ENCODE data around the gene AMOTL1. TPM values are rescaled to one million over a fixed set of nuclear protein-coding genes. Genes with fewer than 3 reads are reported as not detected.

The AMOTL1 gene
- total RNA-seq, 2 donors from 2014 or later: 45.0 to 60.0 TPM

DNA sequence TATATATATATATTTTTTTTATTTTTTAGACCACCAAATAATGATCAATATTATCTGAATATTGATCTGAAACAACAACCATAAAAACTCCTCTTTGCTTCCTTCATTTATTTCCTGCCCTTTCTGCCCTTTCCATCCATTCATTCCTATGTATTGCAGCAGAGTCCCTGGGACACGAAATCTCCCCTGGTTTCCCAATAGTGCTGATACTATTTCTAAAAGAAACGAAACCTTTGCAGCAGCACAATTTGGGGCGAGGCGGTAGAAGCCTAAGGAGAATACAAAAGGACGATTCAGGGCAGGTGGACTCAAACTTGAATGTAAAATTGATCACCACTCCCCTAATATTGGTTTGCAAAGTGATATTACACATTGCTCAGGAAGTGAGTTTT lies 16.9 kb upstream of the AMOTL1 start:
- no peaks in the 10 kb centered on the region for H3K9me3 ChIP-seq (ENCODE audit: control insufficient read depth, low read length)
- Mint-ChIP-seq H3K4me3 (no peak overlapping the region), H3K36me3 (ENCODE audit: low read depth) (no peaks in the 10 kb centered on the region), H3K27me3 (ENCODE audit: insufficient read depth) (peaks cover 2% of the 10 kb centered on the region), H3K4me1 (peaks cover 58% of the 10 kb centered on the region), H3K9me3 (no peaks in the 10 kb centered on the region), H3K27ac (no peak overlapping the region)
- no peak overlapping the region for H3K27ac ChIP-seq (ENCODE audit: low read depth, low read length)
- H3K9ac ChIP-seq (ENCODE audit: extremely low read depth, low read length, poor library complexity, severe bottlenecking): no peak overlapping the region
- H3K4me3 ChIP-seq (ENCODE audit: low read length): no peak overlapping the region
- TF ChIP-seq, protein P1, sequence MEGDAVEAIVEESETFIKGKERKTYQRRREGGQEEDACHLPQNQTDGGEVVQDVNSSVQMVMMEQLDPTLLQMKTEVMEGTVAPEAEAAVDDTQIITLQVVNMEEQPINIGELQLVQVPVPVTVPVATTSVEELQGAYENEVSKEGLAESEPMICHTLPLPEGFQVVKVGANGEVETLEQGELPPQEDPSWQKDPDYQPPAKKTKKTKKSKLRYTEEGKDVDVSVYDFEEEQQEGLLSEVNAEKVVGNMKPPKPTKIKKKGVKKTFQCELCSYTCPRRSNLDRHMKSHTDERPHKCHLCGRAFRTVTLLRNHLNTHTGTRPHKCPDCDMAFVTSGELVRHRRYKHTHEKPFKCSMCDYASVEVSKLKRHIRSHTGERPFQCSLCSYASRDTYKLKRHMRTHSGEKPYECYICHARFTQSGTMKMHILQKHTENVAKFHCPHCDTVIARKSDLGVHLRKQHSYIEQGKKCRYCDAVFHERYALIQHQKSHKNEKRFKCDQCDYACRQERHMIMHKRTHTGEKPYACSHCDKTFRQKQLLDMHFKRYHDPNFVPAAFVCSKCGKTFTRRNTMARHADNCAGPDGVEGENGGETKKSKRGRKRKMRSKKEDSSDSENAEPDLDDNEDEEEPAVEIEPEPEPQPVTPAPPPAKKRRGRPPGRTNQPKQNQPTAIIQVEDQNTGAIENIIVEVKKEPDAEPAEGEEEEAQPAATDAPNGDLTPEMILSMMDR (conservative IDR thresholded peaks at IDR 0.05): no peak
- no peaks in the 10 kb centered on the region for H3K27me3 ChIP-seq (ENCODE audit: control insufficient read depth, insufficient read depth, low read length, poor library complexity, severe bottlenecking)
- WGBS, 2 experiments (ENCODE audit: insufficient coverage in 1 of 2, insufficient read length in 1 of 2): 93 to 98% methylated on average over 5 of the region's 5 CpGs
- no peaks in the 10 kb centered on the region for H3K36me3 ChIP-seq (ENCODE audit: control insufficient read depth, insufficient read depth, low read length)
- H3K4me1 ChIP-seq (ENCODE audit: control insufficient read depth, insufficient read depth, low read length): peaks cover 39% of the 10 kb centered on the region
- no peak for DNase-seq

DNA sequence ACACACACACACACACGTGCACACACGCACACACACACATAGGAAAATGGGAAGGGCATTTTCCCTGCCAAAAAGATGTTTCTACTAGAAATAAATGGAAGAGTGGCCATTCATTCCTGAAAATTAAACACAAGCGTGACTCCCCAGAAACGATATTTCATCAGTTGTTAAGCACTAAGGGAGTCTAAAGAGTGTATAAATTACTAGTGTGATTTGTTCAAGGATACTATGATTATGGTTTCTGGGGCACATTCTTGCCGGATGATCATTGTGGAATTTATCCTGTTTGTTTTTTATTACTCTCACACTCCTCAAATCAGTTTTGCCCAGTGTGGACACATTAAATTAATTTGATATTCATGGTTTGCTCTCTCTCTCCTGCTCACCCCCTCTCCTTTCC lies 16.4 kb upstream of the AMOTL1 start:
- no peak for DNase-seq
- 89 to 95% methylated on average over 3 to 5 of the region's 5 CpGs for WGBS, 2 experiments (ENCODE audit: insufficient coverage in 1 of 2, insufficient read length in 1 of 2)
- Mint-ChIP-seq H3K36me3 (ENCODE audit: low read depth) (no peaks in the 10 kb centered on the region), H3K9me3 (no peaks in the 10 kb centered on the region), H3K27me3 (ENCODE audit: insufficient read depth) (peaks cover 2% of the 10 kb centered on the region), H3K4me3 (no peak overlapping the region), H3K4me1 (peaks cover 52% of the 10 kb centered on the region), H3K27ac (no peak overlapping the region)
- H3K4me1 ChIP-seq (ENCODE audit: control insufficient read depth, insufficient read depth, low read length): peaks cover 39% of the 10 kb centered on the region
- H3K36me3 ChIP-seq (ENCODE audit: control insufficient read depth, insufficient read depth, low read length): no peaks in the 10 kb centered on the region
- no peak overlapping the region for H3K27ac ChIP-seq (ENCODE audit: low read depth, low read length)
- H3K9me3 ChIP-seq (ENCODE audit: control insufficient read depth, low read length): no peaks in the 10 kb centered on the region
- H3K9ac ChIP-seq (ENCODE audit: extremely low read depth, low read length, poor library complexity, severe bottlenecking): no peak overlapping the region
- TF ChIP-seq, protein P1 (conservative IDR thresholded peaks at IDR 0.05): no peak
- no peaks in the 10 kb centered on the region for H3K27me3 ChIP-seq (ENCODE audit: control insufficient read depth, insufficient read depth, low read length, poor library complexity, severe bottlenecking)
- no peak overlapping the region for H3K4me3 ChIP-seq (ENCODE audit: low read length)

- DNase-seq: no peak
- no peak overlapping the region for H3K4me3 Mint-ChIP-seq
- Histone ChIP-seq H3K36me3 (ENCODE audit: control insufficient read depth, insufficient read depth, low read length) (no peaks in the 10 kb centered on the region), H3K27ac (ENCODE audit: low read depth, low read length) (no peak overlapping the region), H3K4me1 (ENCODE audit: control insufficient read depth, insufficient read depth, low read length) (peaks cover 28% of the 10 kb centered on the region), H3K27me3 (ENCODE audit: control insufficient read depth, insufficient read depth, low read length, poor library complexity, severe bottlenecking) (no peaks in the 10 kb centered on the region), H3K4me3 (ENCODE audit: low read length) (no peak overlapping the region), H3K9ac (ENCODE audit: extremely low read depth, low read length, poor library complexity, severe bottlenecking) (no peak overlapping the region), H3K9me3 (ENCODE audit: control insufficient read depth, low read length) (no peaks in the 10 kb centered on the region)
- peaks cover 2% of the 10 kb centered on the region for H3K27me3 Mint-ChIP-seq (ENCODE audit: insufficient read depth)
- no peak overlapping the region for H3K27ac Mint-ChIP-seq
- TF ChIP-seq, protein P1 (conservative IDR thresholded peaks at IDR 0.05): no peak
- no peaks in the 10 kb centered on the region for H3K9me3 Mint-ChIP-seq
- peaks cover 47% of the 10 kb centered on the region for H3K4me1 Mint-ChIP-seq
- H3K36me3 Mint-ChIP-seq (ENCODE audit: low read depth): no peaks in the 10 kb centered on the region
- 86 to 95% methylated on average over 1 of the region's 1 CpG for WGBS, 2 experiments (ENCODE audit: insufficient coverage in 1 of 2, insufficient read length in 1 of 2)
Measured at GRCh38 chr11:94753630-94754029, 14.5 kb upstream of the AMOTL1 start.
